ENCODE measurements around the gene SIVA1. TPM values are rescaled to one million over a fixed set of nuclear protein-coding genes. Genes with fewer than 3 reads are reported as not detected.

The SIVA1 gene
- total RNA-seq, 2 donors from 2014 or later, result 65.2 to 121 TPM

DNA sequence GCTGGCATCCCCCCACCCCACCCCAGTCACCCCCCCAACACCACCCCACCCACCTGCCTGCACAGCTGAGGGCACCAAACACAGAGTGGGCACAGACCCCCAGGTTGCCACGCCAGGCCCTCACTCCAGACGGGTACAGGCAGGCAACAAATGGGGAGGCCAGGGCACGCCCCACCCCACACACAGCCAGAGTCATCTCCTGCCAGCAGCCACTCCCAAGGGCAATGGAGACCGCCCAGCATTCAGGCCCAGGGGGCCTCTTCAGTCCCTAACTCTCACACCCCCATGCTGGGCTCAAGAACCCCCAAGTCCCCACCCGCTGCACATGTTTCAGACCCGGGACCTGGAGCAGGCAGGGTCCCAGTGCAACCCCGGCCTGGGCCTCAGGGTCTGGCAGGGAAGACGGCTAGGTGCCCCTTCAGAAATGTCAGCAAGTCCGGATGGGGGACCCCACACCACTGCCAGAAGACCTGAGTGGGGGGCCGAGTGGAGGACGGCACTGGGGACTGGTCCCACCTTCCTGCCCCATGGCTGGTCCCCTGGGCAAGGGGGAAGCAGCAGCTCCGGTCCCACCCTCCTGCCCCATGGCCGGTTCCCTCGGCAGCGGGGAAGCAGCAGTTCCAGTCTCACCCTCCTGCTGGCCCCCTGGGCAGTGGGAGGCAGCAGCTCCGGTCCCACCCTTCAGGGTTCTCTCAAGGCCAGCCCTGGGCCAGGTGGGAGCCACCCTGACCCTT, 30.7 kb downstream of the SIVA1 start:
- Mint-ChIP-seq H3K4me3 (no peak overlapping the region), H3K36me3 (ENCODE audit: low read depth) (no peaks in the 10 kb centered on the region), H3K27me3 (no peaks in the 10 kb centered on the region), H3K27ac (no peak overlapping the region), H3K4me1 (no peaks in the 10 kb centered on the region), H3K9me3 (no peaks in the 10 kb centered on the region)
- ATAC-seq (replicated peaks), result no peak

DNA sequence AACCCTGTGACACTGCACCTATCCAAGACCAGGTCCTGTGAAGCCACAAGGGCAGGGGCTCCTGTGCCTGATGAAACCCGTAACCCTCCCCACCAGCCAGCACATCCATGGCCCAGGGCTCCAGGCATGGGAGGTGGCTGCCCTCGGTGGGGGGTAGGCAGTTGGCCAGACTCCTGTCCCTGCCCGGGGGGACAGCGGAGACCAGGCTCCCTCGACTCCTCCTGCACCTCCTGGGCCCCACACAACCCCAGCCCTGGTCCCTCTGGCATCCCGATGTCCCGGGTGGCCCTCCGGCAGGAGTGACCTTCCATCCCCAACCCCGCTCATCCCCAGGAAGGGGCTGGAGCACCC, 31.2 kb downstream of the SIVA1 start:
- ATAC-seq (replicated peaks), result no peak
- no peak overlapping the region for H3K27ac Mint-ChIP-seq
- H3K4me1 Mint-ChIP-seq, result no peaks in the 10 kb centered on the region
- no peaks in the 10 kb centered on the region for H3K9me3 Mint-ChIP-seq
- no peaks in the 10 kb centered on the region for H3K36me3 Mint-ChIP-seq (ENCODE audit: low read depth)
- no peak overlapping the region for H3K4me3 Mint-ChIP-seq
- H3K27me3 Mint-ChIP-seq, result no peaks in the 10 kb centered on the region

DNA sequence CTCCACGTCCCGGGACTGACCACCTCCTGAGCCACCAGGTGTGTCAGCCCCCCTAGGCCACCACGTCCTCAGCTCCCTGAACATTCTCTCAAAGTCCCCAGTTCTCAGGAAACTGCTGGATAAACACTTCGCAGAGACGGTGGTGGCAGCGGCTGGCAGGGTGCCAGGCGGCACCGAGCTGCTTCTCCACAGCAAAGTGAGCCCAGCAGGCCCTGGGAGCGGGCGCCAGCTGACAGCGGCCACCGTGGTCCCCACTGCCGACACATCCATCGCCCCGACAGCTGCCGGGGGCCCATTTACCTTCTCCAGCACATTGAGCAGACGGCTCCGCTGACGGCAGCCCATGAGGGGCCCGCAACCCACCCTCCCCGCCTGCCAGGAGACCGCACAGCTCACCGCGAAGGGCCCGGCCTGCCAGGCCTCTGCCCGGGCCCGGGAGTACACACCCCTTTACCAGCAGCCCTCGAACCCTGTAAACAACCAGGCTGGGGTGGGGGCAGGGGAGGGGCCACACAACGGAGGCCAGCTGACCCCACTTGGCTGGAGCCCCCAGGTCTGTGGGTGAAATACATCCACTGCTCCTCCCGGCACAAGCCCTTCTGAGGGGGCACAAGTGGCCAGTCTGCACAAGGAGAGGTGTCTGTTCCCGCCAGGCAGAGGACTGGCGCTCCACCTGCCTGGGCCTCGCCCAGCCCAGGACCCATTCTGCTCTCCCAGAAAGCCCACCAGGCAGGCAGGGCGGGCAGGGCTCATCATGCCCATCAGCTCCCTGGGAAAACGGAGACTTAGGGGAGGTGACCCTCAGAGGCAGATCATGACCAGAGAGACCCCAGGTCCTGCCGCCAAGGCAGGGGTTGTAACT, 32.1 kb downstream of the SIVA1 start:
- no peak overlapping the region for H3K4me3 Mint-ChIP-seq
- no peaks in the 10 kb centered on the region for H3K4me1 Mint-ChIP-seq
- no peak for ATAC-seq (replicated peaks)
- no peak overlapping the region for H3K27ac Mint-ChIP-seq
- H3K36me3 Mint-ChIP-seq (ENCODE audit: low read depth), result peaks cover 9% of the 10 kb centered on the region
- no peaks in the 10 kb centered on the region for H3K9me3 Mint-ChIP-seq
- H3K27me3 Mint-ChIP-seq, result no peaks in the 10 kb centered on the region

DNA sequence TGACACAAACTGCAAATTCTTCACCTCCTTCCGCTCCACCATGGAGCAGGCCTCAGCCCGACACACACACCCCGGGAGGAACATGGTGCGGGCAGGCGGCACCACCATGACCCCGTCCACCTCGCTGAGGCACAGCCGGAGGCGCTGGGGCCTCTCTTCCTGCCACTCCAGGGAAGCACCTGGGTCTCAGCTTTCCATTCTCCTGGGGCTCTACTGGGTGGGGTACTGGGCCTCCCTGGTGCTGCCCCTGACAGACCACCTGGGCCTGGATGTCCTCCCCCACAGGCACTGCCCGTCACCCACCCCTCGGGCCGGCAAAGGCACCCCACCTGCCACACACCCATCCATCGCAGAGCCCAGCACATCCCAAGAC, 32.7 kb downstream of the SIVA1 start:
- ATAC-seq (replicated peaks), result no peak
- Mint-ChIP-seq H3K27ac (no peak overlapping the region), H3K4me3 (no peak overlapping the region), H3K9me3 (no peaks in the 10 kb centered on the region), H3K4me1 (no peaks in the 10 kb centered on the region), H3K27me3 (no peaks in the 10 kb centered on the region), H3K36me3 (ENCODE audit: low read depth) (peaks cover 9% of the 10 kb centered on the region)

DNA sequence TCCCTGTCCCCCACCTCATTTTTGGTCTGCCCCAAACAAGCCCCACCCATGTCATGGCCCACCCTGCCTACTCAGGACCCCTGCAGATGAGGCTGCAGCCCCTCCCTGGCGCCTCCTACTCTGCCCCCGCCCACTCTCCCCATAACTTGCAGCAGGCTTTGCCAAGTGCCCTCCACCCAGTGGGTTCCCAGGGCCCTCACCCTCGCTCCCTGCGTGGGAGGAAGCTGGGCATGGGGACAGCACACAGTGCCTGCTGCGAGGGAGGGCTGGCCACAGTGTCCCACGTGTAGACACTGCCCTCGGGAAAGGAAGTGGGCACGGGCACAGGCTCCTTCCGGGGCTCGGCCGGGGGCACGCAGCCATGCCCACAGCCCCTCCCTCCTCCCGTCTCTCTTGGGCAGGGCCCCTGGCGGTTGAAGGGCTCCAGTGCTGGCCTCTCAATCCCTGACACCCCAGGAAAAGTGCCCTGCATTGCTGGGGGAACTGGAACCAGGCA, 33.2 kb downstream of the SIVA1 start:
- Mint-ChIP-seq H3K27ac (peak overlapping the region; percentile 43), H3K36me3 (ENCODE audit: low read depth) (peaks cover 14% of the 10 kb centered on the region), H3K27me3 (no peaks in the 10 kb centered on the region), H3K9me3 (no peaks in the 10 kb centered on the region), H3K4me1 (no peaks in the 10 kb centered on the region), H3K4me3 (no peak overlapping the region)
- peak; percentile 47 for ATAC-seq (replicated peaks)

DNA sequence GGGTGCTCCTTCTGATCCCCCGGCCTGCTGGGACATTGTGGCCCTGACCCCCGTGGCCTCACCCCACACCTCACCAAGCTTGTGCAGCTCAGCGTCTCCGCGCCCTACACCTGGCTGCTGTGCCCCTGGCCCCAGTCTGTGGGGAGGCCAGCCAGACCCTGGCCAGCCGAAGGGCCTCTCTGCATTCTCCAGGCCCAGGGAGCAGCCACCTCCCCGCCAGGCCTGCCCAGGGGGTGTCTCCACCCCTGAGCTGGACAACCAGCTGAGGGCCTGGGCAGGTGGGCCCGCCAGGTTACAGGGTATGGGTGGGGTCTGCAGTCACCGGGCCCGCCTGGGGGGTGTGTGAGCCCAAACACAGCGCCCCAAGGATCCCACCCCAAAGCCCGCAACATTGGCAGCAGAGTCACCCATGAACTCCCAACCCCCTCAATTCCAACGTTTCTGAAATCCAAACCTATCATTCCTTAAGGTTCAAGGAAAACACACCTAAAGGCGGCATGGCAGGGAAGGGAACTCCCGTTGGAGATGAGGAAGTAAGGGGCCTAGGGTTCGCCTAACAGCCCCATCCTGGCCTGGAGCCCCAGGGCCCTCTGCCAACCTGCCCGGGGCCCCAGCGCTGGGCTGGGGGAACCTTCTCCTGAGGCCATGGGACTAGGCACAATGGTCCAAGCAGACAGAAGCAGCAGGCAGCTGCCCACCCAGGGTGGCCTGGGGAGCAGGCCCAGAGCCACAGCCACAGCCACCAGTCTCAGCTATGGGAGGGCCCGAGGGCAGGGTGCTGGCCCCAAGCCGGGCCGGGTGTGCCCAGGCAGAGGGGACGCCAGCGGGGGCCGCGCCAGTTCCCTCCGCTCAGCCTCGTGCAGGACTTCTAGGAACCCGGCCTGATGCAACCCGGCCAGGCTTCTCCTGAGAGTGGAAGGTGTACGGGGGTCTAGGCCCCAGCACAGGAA, 34.1 kb downstream of the SIVA1 start:
- no peak for ATAC-seq (replicated peaks)
- H3K4me3 Mint-ChIP-seq, result no peak overlapping the region
- H3K4me1 Mint-ChIP-seq, result no peaks in the 10 kb centered on the region
- H3K9me3 Mint-ChIP-seq, result no peaks in the 10 kb centered on the region
- peaks cover 19% of the 10 kb centered on the region for H3K36me3 Mint-ChIP-seq (ENCODE audit: low read depth)
- peak overlapping the region; percentile 43 for H3K27ac Mint-ChIP-seq
- H3K27me3 Mint-ChIP-seq, result no peaks in the 10 kb centered on the region

DNA sequence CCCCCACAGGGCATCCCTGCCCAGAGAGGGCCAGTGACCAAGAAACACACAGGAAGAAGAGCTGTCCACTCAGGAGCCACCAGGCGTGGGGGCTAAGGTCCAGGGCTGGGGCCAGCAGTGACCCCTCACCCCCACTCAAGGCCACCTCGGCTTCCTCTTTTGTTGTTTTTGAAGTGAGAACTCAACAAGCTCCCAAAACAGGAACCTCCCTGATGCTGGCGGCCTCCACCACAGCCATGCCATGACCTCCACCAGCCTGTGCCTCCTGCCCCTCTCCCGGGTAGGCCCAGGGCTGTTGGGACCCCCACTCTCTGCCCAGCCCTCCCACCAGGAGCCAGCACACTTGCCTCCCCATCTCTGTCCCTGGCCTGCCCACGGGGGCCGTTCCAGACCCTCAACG, 34.8 kb downstream of the SIVA1 start:
- no peaks in the 10 kb centered on the region for H3K27me3 Mint-ChIP-seq
- no peak overlapping the region for H3K4me3 Mint-ChIP-seq
- ATAC-seq (replicated peaks), result no peak
- no peak overlapping the region for H3K27ac Mint-ChIP-seq
- no peaks in the 10 kb centered on the region for H3K9me3 Mint-ChIP-seq
- H3K4me1 Mint-ChIP-seq, result peaks cover 3% of the 10 kb centered on the region
- H3K36me3 Mint-ChIP-seq (ENCODE audit: low read depth), result peaks cover 19% of the 10 kb centered on the region

DNA sequence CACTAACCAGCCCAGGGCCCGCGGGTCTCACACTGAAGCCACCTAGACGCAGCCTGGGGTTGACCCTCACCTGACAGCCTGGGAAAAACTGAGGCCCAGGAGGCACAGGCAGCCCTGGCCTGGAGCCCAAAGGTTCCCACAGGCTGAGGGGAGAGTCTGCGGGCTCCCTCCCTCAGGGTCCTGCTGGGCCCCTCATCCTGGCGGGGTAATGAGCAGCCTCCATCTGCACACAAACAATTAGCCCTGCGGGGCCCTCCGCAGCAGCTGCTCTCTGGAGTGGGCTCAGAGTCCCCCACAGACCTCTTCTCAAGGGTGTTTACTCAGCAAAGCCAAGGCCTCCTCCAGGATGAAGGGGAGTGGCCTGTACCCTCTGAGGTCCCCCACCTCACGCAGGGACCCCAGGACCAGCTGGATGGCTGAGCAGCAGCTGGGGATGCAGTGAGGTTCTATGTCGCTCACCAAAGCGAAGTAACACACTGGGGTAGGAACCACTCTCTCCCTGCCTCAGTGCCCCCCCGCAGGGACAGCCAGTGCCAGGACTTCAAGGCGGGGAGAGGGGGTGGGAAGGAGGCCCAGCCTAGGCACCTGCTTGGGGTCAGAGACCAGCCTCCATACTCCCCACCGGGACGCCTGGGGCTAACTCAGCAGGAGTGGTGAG, 35.3 kb downstream of the SIVA1 start:
- Mint-ChIP-seq H3K27me3 (no peaks in the 10 kb centered on the region), H3K36me3 (ENCODE audit: low read depth) (peaks cover 19% of the 10 kb centered on the region), H3K4me3 (no peak overlapping the region), H3K9me3 (no peaks in the 10 kb centered on the region), H3K27ac (no peak overlapping the region), H3K4me1 (peaks cover 8% of the 10 kb centered on the region)
- no peak for ATAC-seq (replicated peaks)

DNA sequence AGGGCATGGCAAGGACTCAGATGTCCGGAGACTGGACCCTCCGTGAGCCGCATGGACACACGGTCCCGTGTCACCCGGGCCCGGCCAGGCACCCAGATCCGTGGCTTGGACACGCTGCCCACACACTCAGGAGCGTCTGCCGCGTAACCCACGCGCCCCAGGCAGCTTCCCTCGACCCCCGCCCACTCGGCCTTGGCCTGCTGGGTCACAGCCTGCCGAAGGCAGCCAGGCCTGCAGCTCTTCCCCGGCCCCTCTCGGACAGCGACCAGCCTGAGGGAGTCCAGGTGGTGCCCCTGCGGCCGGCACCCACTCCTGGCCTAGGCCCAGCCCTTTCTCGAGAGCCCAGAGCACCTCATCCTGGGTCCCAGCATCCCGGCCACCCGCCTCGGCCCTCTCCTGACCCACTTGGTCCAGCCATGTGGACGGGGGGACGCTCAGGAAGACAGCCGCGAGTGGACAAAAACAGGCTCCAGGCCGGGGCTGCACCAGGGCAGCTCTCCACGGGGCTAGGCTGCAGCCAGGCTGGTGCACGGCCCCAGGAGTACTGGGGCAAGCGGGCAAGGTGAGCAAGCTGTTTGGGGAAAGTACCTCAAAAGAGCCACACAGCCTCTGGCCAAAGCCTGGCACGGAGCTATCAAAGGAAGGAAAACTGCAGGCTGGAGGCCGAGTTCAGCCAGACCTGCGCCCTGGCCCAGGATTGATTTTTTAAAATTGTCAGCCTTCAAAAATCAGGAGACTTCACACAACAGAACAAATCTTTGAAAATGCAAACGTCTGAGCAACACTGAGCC, 36.1 kb downstream of the SIVA1 start:
- Mint-ChIP-seq H3K27me3 (no peaks in the 10 kb centered on the region), H3K4me3 (no peak overlapping the region), H3K4me1 (peaks cover 14% of the 10 kb centered on the region), H3K36me3 (ENCODE audit: low read depth) (peaks cover 19% of the 10 kb centered on the region), H3K9me3 (no peaks in the 10 kb centered on the region), H3K27ac (no peak overlapping the region)
- ATAC-seq (replicated peaks), result no peak

DNA sequence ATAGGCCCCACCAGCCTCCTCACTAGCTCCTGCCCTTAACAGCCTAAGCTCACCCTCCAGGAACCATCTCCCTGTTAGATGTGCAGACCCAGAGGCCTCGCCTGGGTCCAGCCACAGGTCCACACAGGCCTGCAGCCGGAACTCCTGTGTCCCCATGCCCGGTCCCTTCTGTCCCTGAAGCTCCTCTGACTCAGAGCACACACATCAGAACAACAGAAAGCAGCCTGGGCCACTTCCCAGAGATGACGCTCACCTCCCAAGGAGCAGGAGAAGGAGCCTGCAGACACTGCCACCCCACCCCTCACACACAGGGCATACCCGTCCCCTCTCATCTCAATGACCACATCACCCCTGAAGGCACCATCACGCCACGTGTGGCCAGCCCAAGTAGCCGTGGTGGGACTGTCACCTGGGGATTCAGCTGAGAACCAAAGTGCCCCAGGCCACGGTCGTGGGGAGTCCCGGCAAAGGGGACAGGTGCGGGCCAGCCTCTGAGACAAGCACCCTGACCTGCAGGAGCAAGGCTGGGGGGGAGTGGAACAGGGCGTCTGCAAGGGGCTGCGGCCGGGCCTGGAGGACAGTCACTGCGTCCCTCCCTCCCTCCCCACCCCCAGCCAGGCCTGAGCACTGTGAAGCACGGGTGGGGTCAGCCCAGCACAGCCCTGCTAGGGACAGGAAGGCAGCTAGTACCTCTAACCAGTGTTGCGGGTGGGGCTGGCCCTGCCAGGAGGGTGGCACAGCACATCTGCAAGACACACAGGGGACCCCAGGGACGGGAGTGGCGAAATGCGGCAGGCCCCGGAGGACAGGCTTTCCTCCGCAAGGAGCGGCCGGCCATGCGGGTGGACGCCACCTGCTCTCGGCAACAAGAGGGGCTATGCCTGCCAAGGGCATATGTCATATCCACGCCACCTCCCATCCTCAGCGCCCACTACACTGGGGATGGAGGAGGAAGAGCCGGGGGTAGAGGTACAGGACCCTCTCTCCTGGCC, 37.1 kb downstream of the SIVA1 start:
- no peak for ATAC-seq (replicated peaks)
- H3K27me3 Mint-ChIP-seq, result no peaks in the 10 kb centered on the region
- no peak overlapping the region for H3K4me3 Mint-ChIP-seq
- peaks cover 14% of the 10 kb centered on the region for H3K4me1 Mint-ChIP-seq
- no peak overlapping the region for H3K27ac Mint-ChIP-seq
- H3K9me3 Mint-ChIP-seq, result no peaks in the 10 kb centered on the region
- H3K36me3 Mint-ChIP-seq (ENCODE audit: low read depth), result peaks cover 19% of the 10 kb centered on the region

DNA sequence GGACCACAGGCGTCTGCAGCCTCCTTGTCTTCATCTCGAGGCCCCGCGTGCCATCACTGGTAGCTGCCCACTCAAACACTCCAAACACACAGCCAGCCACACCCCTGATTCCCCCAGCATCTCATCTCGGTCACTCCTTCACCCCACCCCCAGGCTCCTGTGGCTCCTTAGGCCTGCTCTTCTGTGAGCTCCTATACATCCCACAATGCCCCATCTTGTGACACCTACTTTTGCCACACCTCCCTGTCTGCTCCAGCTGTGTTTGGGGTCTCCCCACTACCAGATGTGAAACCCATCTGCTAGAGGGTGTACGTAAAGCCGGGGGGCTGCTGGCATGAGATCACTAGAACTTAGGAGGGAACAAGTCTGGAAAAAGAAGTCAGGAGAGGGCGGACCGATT, 38.5 kb downstream of the SIVA1 start:
- H3K4me1 Mint-ChIP-seq, result peaks cover 14% of the 10 kb centered on the region
- no peak for ATAC-seq (replicated peaks)
- H3K9me3 Mint-ChIP-seq, result no peaks in the 10 kb centered on the region
- peaks cover 19% of the 10 kb centered on the region for H3K36me3 Mint-ChIP-seq (ENCODE audit: low read depth)
- H3K4me3 Mint-ChIP-seq, result no peak overlapping the region
- H3K27ac Mint-ChIP-seq, result peak overlapping the region; percentile 61
- H3K27me3 Mint-ChIP-seq, result no peaks in the 10 kb centered on the region

DNA sequence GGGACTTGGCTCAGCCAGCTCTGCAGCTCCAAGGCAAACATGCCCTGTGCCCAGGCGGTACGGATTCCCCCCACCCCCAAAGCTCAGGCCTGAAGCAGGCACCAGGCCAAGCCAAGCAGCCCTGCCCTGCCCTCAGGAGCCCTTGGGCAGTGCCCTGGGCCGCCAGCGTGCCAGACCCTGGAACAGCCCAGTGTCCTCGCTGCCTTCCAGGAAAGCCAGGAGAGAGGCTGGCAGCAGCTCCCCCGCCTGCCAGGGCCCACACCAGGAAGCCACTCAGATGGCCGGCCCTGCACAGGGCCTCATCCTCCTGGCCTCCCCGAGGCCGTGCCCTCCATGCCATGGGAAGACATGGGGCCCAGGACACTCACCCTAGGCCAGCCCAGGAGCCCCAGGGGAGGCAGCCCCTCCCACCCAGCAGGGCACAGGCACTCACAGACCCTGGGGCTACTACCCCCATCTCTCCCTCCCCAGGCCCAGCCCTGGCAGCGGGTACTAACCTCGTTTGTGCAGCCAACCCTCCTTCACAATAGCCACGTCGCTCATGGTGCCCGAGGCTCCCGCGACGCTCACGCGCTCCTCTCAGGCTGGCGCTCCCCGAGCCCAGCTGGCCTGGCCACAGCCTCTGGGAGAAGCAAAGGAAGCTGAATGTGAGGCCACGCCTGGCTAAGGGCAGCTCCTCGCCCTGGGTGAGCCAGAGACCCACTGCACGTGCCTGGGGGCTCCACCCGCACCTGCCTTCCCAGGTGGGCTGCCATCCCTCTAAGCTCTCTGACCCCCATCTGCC, 39.3 kb downstream of the SIVA1 start:
- Mint-ChIP-seq H3K27me3 (no peaks in the 10 kb centered on the region), H3K9me3 (no peaks in the 10 kb centered on the region), H3K27ac (peak overlapping the region; percentile 74), H3K36me3 (ENCODE audit: low read depth) (peaks cover 19% of the 10 kb centered on the region), H3K4me1 (peaks cover 14% of the 10 kb centered on the region), H3K4me3 (peak overlapping the region; percentile 92)
- no peak for ATAC-seq (replicated peaks)
